Uterus (tissue), 4 donors: ENCODE results near the gene EPHA2. TPM values are rescaled to one million over a fixed set of nuclear protein-coding genes. Genes with fewer than 3 reads are reported as not detected.

Experiments used
- DNase-seq, 2 donors: peaks; one replicate each; pipeline ENCODE4 v3.0.0-alpha.2; 2019 to 2020
- H3K27ac ChIP-seq, 2 donors: fragments of 200-600 bp; sonication (generic); 1 replicate in 1 of 2; 2 replicates in 1 of 2; pipeline ENCODE4 v1.5.1; 2016 to 2018
- H3K27me3 ChIP-seq, 2 donors: fragments of 200-600 bp; sonication (generic); one replicate each; pipeline ENCODE4 v1.5.1; 2018 to 2019; ENCODE audit warnings: control low read depth in 1 of 2
- H3K36me3 ChIP-seq, 2 donors: fragments of 200-600 bp; sonication (generic); one replicate each; pipeline ENCODE4 v1.5.1; 2019; ENCODE audit warnings: control low read depth in 1 of 2
- H3K4me1 ChIP-seq, 2 donors: fragments of 200-600 bp; sonication (generic); one replicate each; pipeline ENCODE4 v1.5.1; 2018 to 2019; ENCODE audit warnings: control low read depth in 1 of 2
- H3K4me3 ChIP-seq, 2 donors: fragments of 200-600 bp; sonication (generic); 1 replicate in 1 of 2; 2 replicates in 1 of 2; pipeline ENCODE4 v1.5.1; 2018 to 2019; ENCODE audit warnings: mild to moderate bottlenecking in 1 of 2
- H3K9me3 ChIP-seq, 2 donors: fragments of 200-600 bp; sonication (generic); one replicate each; pipeline ENCODE4 v1.5.1; 2019; ENCODE audit warnings: control low read depth in 1 of 2
- POLR2A ChIP-seq, 2 donors: fragments of 450-650 bp; IDR thresholded peaks; one replicate each; pipeline ENCODE4 v1.6.1; 2016; ENCODE audit warnings: antibody characterized with exemption in 2 of 2, mild to moderate bottlenecking in 1 of 2, moderate library complexity in 1 of 2
- intact Hi-C: fragments of 100-400 bp; cut with DNase I; formaldehyde crosslinking; loops from one replicate; pipeline ENCODE4 v1.15.1; 2023; ENCODE audit warnings: low total_unique reads
- total RNA-seq, 4 donors: library from RNA; depleted of rRNA in 3 of 4; stranded (reverse); fragments of >200 nt in 3 of 4; gene quantifications; one replicate each; pipeline versions ENCODE4 v1.1.0 to v1.2.4, GENCODE V29; 2014 to 2023
- TF ChIP-seq, protein P1 (sequence below), 4 experiments: fragments of 200-600 bp in 2 of 4; fragments of 450-650 bp in 2 of 4; sonication (generic) in 2 of 4; IDR thresholded peaks; one replicate each; pipeline ENCODE4 v1.5.1; 2016 to 2019; ENCODE audit warnings: antibody characterized with exemption in 4 of 4, mild to moderate bottlenecking in 2 of 4, moderate library complexity in 1 of 4
- donor health status: DM: yes; HTN: yes; CAD: no.

Gene EPHA2
- total RNA-seq, 4 donors from 2014 or later = 2.4 to 32.9 (median 16.3) TPM

DNA sequence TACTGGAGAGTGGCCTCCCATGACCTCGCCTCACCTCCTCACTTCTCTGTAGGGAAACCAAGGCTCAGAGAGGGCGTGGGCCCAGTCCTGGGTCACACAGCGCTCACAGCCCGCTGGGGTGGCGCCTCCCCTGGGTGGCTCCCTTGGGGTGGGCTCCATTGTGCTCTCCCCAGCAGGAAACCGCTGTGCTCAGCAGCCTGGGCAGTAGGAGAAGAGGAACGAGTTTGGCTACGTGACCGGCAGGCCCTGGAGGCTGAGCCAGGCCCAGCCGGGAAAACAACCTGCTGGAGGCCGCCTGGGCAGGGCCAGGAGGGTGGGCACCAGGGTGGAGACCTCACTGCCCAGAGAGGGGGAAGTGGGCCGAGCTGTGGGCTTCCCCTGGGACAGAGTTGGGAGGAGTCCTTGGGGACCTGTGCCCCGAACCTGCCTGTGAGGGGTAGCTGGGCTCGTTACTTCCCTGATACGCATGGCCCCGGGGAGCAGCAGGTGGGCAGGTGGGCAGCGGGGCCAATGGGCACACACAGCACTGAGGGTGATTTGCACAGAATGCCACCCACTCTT, 67.4 kb downstream of the EPHA2 start:
- intact Hi-C loops = no loop called here
- H3K4me1 ChIP-seq = no peaks in the 10 kb centered on the region
- no peak overlapping the region for H3K4me3 ChIP-seq
- H3K9me3 ChIP-seq = no peaks in the 10 kb centered on the region
- no peaks in the 10 kb centered on the region for H3K36me3 ChIP-seq
- H3K27ac ChIP-seq = no peak overlapping the region
- no peak for DNase-seq
- no peaks in the 10 kb centered on the region for H3K27me3 ChIP-seq
- TF ChIP-seq POLR2A (IDR thresholded peaks at IDR 0.05) = no peak
- TF ChIP-seq, protein P1, sequence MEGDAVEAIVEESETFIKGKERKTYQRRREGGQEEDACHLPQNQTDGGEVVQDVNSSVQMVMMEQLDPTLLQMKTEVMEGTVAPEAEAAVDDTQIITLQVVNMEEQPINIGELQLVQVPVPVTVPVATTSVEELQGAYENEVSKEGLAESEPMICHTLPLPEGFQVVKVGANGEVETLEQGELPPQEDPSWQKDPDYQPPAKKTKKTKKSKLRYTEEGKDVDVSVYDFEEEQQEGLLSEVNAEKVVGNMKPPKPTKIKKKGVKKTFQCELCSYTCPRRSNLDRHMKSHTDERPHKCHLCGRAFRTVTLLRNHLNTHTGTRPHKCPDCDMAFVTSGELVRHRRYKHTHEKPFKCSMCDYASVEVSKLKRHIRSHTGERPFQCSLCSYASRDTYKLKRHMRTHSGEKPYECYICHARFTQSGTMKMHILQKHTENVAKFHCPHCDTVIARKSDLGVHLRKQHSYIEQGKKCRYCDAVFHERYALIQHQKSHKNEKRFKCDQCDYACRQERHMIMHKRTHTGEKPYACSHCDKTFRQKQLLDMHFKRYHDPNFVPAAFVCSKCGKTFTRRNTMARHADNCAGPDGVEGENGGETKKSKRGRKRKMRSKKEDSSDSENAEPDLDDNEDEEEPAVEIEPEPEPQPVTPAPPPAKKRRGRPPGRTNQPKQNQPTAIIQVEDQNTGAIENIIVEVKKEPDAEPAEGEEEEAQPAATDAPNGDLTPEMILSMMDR (IDR thresholded peaks at IDR 0.05) = no peak

GRCh38 chr1:16087733-16088132, 68.1 kb downstream of the EPHA2 start:
- H3K27ac ChIP-seq = no peak overlapping the region
- TF ChIP-seq, protein P1 (IDR thresholded peaks at IDR 0.05) = no peak
- no peak for TF ChIP-seq POLR2A (IDR thresholded peaks at IDR 0.05)
- DNase-seq = no peak
- no peaks in the 10 kb centered on the region for H3K36me3 ChIP-seq
- H3K27me3 ChIP-seq = no peaks in the 10 kb centered on the region
- no peaks in the 10 kb centered on the region for H3K9me3 ChIP-seq
- H3K4me3 ChIP-seq = no peak overlapping the region
- intact Hi-C loops = no loop called here
- no peaks in the 10 kb centered on the region for H3K4me1 ChIP-seq

GRCh38 chr1:16085522-16085921, 70.3 kb downstream of the EPHA2 start:
- H3K4me1 ChIP-seq = no peaks in the 10 kb centered on the region
- DNase-seq = no peak
- H3K27ac ChIP-seq = no peak overlapping the region
- no peaks in the 10 kb centered on the region for H3K27me3 ChIP-seq
- intact Hi-C loops = no loop called here
- no peak overlapping the region for H3K4me3 ChIP-seq
- no peaks in the 10 kb centered on the region for H3K36me3 ChIP-seq
- H3K9me3 ChIP-seq = no peaks in the 10 kb centered on the region
- TF ChIP-seq, protein P1 (IDR thresholded peaks at IDR 0.05) = no peak
- no peak for TF ChIP-seq POLR2A (IDR thresholded peaks at IDR 0.05)

GRCh38 chr1:16083486-16083885, 72.4 kb downstream of the EPHA2 start:
- TF ChIP-seq POLR2A (IDR thresholded peaks at IDR 0.05) = no peak
- TF ChIP-seq, protein P1 (IDR thresholded peaks at IDR 0.05) = no peak
- no peak for DNase-seq
- H3K4me1 ChIP-seq = no peaks in the 10 kb centered on the region
- H3K36me3 ChIP-seq = no peaks in the 10 kb centered on the region
- H3K9me3 ChIP-seq = no peaks in the 10 kb centered on the region
- no peak overlapping the region for H3K4me3 ChIP-seq
- H3K27me3 ChIP-seq = no peaks in the 10 kb centered on the region
- no peak overlapping the region for H3K27ac ChIP-seq
- intact Hi-C loops = no loop called here

DNA sequence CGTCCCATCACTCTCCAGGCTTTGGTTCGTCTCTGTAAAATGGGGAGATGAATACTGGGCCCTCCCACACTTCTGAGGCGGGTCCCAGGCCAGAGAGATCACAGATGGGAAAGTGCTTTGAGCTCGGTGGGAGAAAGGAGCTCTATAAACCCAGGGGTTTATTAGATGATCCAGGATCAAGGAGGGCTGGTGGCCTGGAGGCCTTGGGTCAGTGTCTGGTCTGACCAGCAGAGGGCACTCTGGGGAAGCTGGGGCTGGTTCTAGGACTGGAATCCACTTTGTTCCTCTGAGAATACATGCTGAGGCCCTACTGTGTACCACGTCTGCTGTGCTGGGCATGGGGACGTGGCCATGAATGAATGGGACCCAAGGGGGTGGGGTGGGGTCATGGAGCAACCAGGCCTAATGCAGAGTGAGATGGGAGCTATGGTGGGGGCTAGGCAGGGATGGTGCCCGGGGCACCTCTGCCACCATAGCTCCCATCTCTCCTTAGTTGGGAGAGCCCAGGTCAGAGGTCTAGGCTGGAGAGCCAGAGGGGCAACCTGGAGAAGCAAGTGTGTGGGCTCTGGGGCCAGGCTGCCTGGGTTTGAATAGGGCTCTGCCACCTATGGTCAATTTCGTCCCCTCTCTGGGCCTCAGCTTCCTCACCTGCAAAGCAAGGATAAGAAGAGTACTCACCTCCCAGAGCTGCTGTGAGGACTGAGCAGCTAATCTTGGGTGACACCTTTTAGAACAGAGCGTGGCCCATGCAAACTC, 73.4 kb downstream of the EPHA2 start:
- Histone ChIP-seq H3K4me3 (no peak overlapping the region), H3K27me3 (no peaks in the 10 kb centered on the region), H3K27ac (no peak overlapping the region), H3K36me3 (no peaks in the 10 kb centered on the region), H3K4me1 (no peaks in the 10 kb centered on the region), H3K9me3 (no peaks in the 10 kb centered on the region)
- intact Hi-C loops = no loop called here
- DNase-seq = peak; percentile 56 to 61
- TF ChIP-seq, protein P1 (IDR thresholded peaks at IDR 0.05) = peak; percentile 74 to 86 (median 81)
- no peak for TF ChIP-seq POLR2A (IDR thresholded peaks at IDR 0.05)
